SK-N-MC (cell line): ENCODE measurements around the gene TTC7B.

Source experiments
- DNase-seq: peaks from one replicate; pipeline ENCODE4 v3.0.0-alpha.2; 2011; ENCODE audit warnings: low read depth, low spot score
- H3K27ac ChIP-seq: fragments of 200-600 bp; sonication (generic); 2 replicates; pipeline ENCODE4 v1.5.1; 2016; ENCODE audit warnings: mixed run types
- H3K36me3 ChIP-seq: fragments of 200-600 bp; sonication (generic); 2 replicates; pipeline ENCODE4 v1.6.1; 2017; ENCODE audit warnings: antibody characterized with exemption, low read length, mixed read lengths; ENCODE audit not compliant: insufficient read depth
- H3K4me3 ChIP-seq: fragments of 200-600 bp; sonication (generic); 2 replicates; pipeline ENCODE4 v1.5.1; 2016
- H3K9ac ChIP-seq: fragments of 200-600 bp; sonication (generic); 2 replicates; pipeline ENCODE4 v1.8.0; 2017; ENCODE audit warnings: mixed run types, mixed read lengths; ENCODE audit not compliant: insufficient read length
- H3K9me3 ChIP-seq: fragments of 200-600 bp; sonication (generic); 2 replicates; pipeline ENCODE4 v1.6.1; 2017; ENCODE audit warnings: low read depth, mild to moderate bottlenecking, antibody characterized with exemption, low read length, moderate library complexity, mixed read lengths
- EZH2 ChIP-seq: fragments of 200-600 bp; sonication (generic); IDR thresholded peaks from one replicate; pipeline ENCODE4 v1.6.1; 2017; ENCODE audit warnings: antibody characterized with exemption
- FOXP2 ChIP-seq: optimal IDR thresholded peaks from 2 replicates; pipeline ENCODE3; 2011; ENCODE audit warnings: mild to moderate bottlenecking, moderate library complexity; ENCODE audit not compliant: insufficient read depth; ENCODE audit errors: extremely low read length, control extremely low read depth
- POLR2AphosphoS5 ChIP-seq: IDR thresholded peaks from 2 replicates; pipeline ENCODE4 v1.6.1; 2012; ENCODE audit warnings: mild to moderate bottlenecking, low read depth, low read length, borderline replicate concordance

Gene TTC7B

GRCh38 chr14:90518941-90519256 lies 297.3 kb downstream of the TTC7B start:
- DNase-seq: no peak
- Histone ChIP-seq H3K9me3 (no peaks in the 10 kb centered on the region), H3K36me3 (no peaks in the 10 kb centered on the region), H3K27ac (no peak overlapping the region), H3K9ac (no peak overlapping the region), H3K4me3 (no peak overlapping the region)
- TF ChIP-seq FOXP2: no peak
- no peak for TF ChIP-seq POLR2AphosphoS5
- TF ChIP-seq EZH2: no peak

- TF ChIP-seq EZH2: no peak
- no peak for TF ChIP-seq POLR2AphosphoS5
- TF ChIP-seq FOXP2: no peak
- H3K4me3 ChIP-seq: no peak overlapping the region
- no peak overlapping the region for H3K9ac ChIP-seq
- H3K27ac ChIP-seq: no peak overlapping the region
- no peak for DNase-seq
- no peaks in the 10 kb centered on the region for H3K9me3 ChIP-seq
- H3K36me3 ChIP-seq: no peaks in the 10 kb centered on the region
These were observed 297.9 kb downstream of the TTC7B start for GRCh38 chr14:90518069-90518940.

- TF ChIP-seq EZH2 (no peak), POLR2AphosphoS5 (no peak), FOXP2 (no peak)
These were observed 299.0 kb downstream of the TTC7B start for GRCh38 chr14:90517076-90517841.

GRCh38 chr14:90514566-90514965 lies 301.7 kb downstream of the TTC7B start:
- Histone ChIP-seq H3K9ac (no peak overlapping the region), H3K27ac (no peak overlapping the region), H3K36me3 (no peaks in the 10 kb centered on the region), H3K9me3 (no peaks in the 10 kb centered on the region), H3K4me3 (no peak overlapping the region)
- TF ChIP-seq POLR2AphosphoS5 (no peak), EZH2 (no peak), FOXP2 (no peak)
- DNase-seq: no peak

More at GRCh38 chr14:90517076-90517841, 299.0 kb downstream of the TTC7B start:
- DNase-seq: no peak
- Histone ChIP-seq H3K9ac (no peak overlapping the region), H3K27ac (no peak overlapping the region), H3K4me3 (no peak overlapping the region), H3K9me3 (no peaks in the 10 kb centered on the region), H3K36me3 (no peaks in the 10 kb centered on the region)

- no peak overlapping the region for H3K9ac ChIP-seq
- DNase-seq: no peak
- no peak overlapping the region for H3K27ac ChIP-seq
- no peaks in the 10 kb centered on the region for H3K9me3 ChIP-seq
- no peak overlapping the region for H3K4me3 ChIP-seq
- no peaks in the 10 kb centered on the region for H3K36me3 ChIP-seq
- TF ChIP-seq FOXP2 (no peak), POLR2AphosphoS5 (no peak), EZH2 (no peak)
These were observed 302.2 kb downstream of the TTC7B start for GRCh38 chr14:90514015-90514398.

- no peak for DNase-seq
- TF ChIP-seq POLR2AphosphoS5: no peak
- TF ChIP-seq FOXP2: no peak
- no peak for TF ChIP-seq EZH2
- H3K4me3 ChIP-seq: no peak overlapping the region
- H3K9me3 ChIP-seq: no peaks in the 10 kb centered on the region
- H3K36me3 ChIP-seq: no peaks in the 10 kb centered on the region
- no peak overlapping the region for H3K9ac ChIP-seq
- H3K27ac ChIP-seq: no peak overlapping the region
These were observed 302.8 kb downstream of the TTC7B start for GRCh38 chr14:90513161-90514014.

- no peak for TF ChIP-seq POLR2AphosphoS5
- no peak for TF ChIP-seq EZH2
- TF ChIP-seq FOXP2: no peak
- Histone ChIP-seq H3K4me3 (no peak overlapping the region), H3K9me3 (no peaks in the 10 kb centered on the region), H3K9ac (no peak overlapping the region), H3K36me3 (no peaks in the 10 kb centered on the region), H3K27ac (no peak overlapping the region)
- no peak for DNase-seq
These were observed 303.8 kb downstream of the TTC7B start for GRCh38 chr14:90512329-90512991.
